PC-9 (cell line): ENCODE results near the gene HILPDA.

ENCODE experiments used
- CTCF ChIP-seq: fragments of 200-600 bp; sonication (generic); conservative IDR thresholded peaks from 2 replicates; pipeline ENCODE4 v1.6.1; 2017; ENCODE audit warnings: mixed run types, antibody characterized with exemption, mild to moderate bottlenecking, moderate library complexity
- EZH2 ChIP-seq: fragments of 200-600 bp; sonication (generic); IDR thresholded peaks from 2 replicates; pipeline ENCODE4 v1.8.0; 2017; ENCODE audit warnings: antibody characterized with exemption, low read depth

- TF ChIP-seq CTCF: no peak
- no peak for TF ChIP-seq EZH2
Observed at GRCh38 chr7:128422842-128423241, 32.8 kb upstream of the HILPDA start.
